ENCODE data around the gene RALGDS. TPM values are rescaled to one million over a fixed set of nuclear protein-coding genes. Genes with fewer than 3 reads are reported as not detected.
A peak's percentile ranks its signal among the peaks of the same experiment; 100 is the strongest.

RALGDS gene
- total RNA-seq, 3 donors from 2014 or later: 38.3 to 59.4 (median 44.2) TPM

- intact Hi-C loops (cut with DNase I, micrococcal nuclease): no loop called here
- peak; percentile 70 for ATAC-seq
- peak; percentile 91 to 93 (median 93) for DNase-seq
Measured at GRCh38 chr9:133135146-133135745, 14.2 kb upstream of the RALGDS start.

GRCh38 chr9:133134388-133135145 is 13.5 kb upstream of the RALGDS start:
- ATAC-seq: peak; percentile 41
- Histone ChIP-seq H3K4me3 (no peak overlapping the region), H3K4me1 (ENCODE audit: low read depth) (peaks cover 69% of the 10 kb centered on the region), H3K9me3 (no peaks in the 10 kb centered on the region), H3K36me3 (ENCODE audit: low read depth) (no peaks in the 10 kb centered on the region)
- DNase-seq: peak in 1 of 3 donors; percentile 53
- TF ChIP-seq CTCF (IDR thresholded peaks at IDR 0.05): no peak
- intact Hi-C loops (cut with DNase I, micrococcal nuclease): no loop called here

More at GRCh38 chr9:133135146-133135745, 14.2 kb upstream of the RALGDS start:
- Histone ChIP-seq H3K9me3 (no peaks in the 10 kb centered on the region), H3K36me3 (ENCODE audit: low read depth) (no peaks in the 10 kb centered on the region), H3K4me3 (no peak overlapping the region), H3K4me1 (ENCODE audit: low read depth) (peaks cover 76% of the 10 kb centered on the region)
- TF ChIP-seq CTCF (IDR thresholded peaks at IDR 0.05): no peak

- Histone ChIP-seq H3K9me3 (no peaks in the 10 kb centered on the region), H3K36me3 (ENCODE audit: low read depth) (no peaks in the 10 kb centered on the region), H3K4me3 (no peak overlapping the region), H3K4me1 (ENCODE audit: low read depth) (peaks cover 63% of the 10 kb centered on the region)
- TF ChIP-seq CTCF (IDR thresholded peaks at IDR 0.05): no peak
- ATAC-seq (peak; percentile 85), DNase-seq (peak; percentile 92 to 96 (median 94))
- intact Hi-C loops (cut with DNase I, micrococcal nuclease): no loop called here
Measured at GRCh38 chr9:133133681-133134387, 12.8 kb upstream of the RALGDS start.

GRCh38 chr9:133132174-133132573 is 11.1 kb upstream of the RALGDS start:
- TF ChIP-seq CTCF (IDR thresholded peaks at IDR 0.05): no peak
- DNase-seq (peak; percentile 16 to 55 (median 34)), ATAC-seq (no peak)
- Histone ChIP-seq H3K9me3 (no peaks in the 10 kb centered on the region), H3K4me1 (ENCODE audit: low read depth) (peaks cover 58% of the 10 kb centered on the region), H3K36me3 (ENCODE audit: low read depth) (no peaks in the 10 kb centered on the region), H3K4me3 (no peak overlapping the region)
- intact Hi-C loops (cut with DNase I, micrococcal nuclease): no loop called here

GRCh38 chr9:133131506-133131905 is 10.5 kb upstream of the RALGDS start:
- no peaks in the 10 kb centered on the region for H3K9me3 ChIP-seq
- H3K4me3 ChIP-seq: no peak overlapping the region
- no peak for ATAC-seq
- no peak for TF ChIP-seq CTCF (IDR thresholded peaks at IDR 0.05)
- intact Hi-C loops (cut with DNase I, micrococcal nuclease): no loop called here
- H3K4me1 ChIP-seq (ENCODE audit: low read depth): peaks cover 58% of the 10 kb centered on the region
- peak in 1 of 3 donors; percentile 7 for DNase-seq
- no peaks in the 10 kb centered on the region for H3K36me3 ChIP-seq (ENCODE audit: low read depth)
